B cell (primary cell): ENCODE measurements around the gene PCGF2. TPM values are rescaled to one million over a fixed set of nuclear protein-coding genes. Genes with fewer than 3 reads are reported as not detected.

ENCODE experiments used
- ATAC-seq: fragments of 200-7000 bp; cut with Tn5 transposase; one replicate; pipeline ENCODE4 v1.10.0; 2021; ENCODE audit warnings: low read depth, mild to moderate bottlenecking, moderate number of reproducible peaks, moderate library complexity
- CTCF ChIA-PET: fragments of 350-600 bp; sonication (Branson Sonifier 250); formaldehyde crosslinking; loops from one replicate; lab custom pipeline; 2021; ENCODE audit warnings: antibody characterized with exemption, inconsistent platforms; lab: Charles Lee
- POLR2A ChIA-PET: fragments of 350-600 bp; sonication (Branson Sonifier 250); formaldehyde crosslinking; loops from one replicate; lab custom pipeline; 2021; ENCODE audit warnings: antibody characterized with exemption; lab: Charles Lee
- DNase-seq: peaks from one replicate; pipeline ENCODE4 v3.0.0; 2013
- H2AFZ ChIP-seq: 2 replicates; pipeline ENCODE4 v1.6.1; 2012; ENCODE audit warnings: mild to moderate bottlenecking, low read depth, low read length; ENCODE audit not compliant: insufficient read depth, poor library complexity, severe bottlenecking
- H3K27ac ChIP-seq, 2 donors: 1 replicate in 1 of 2; 2 replicates in 1 of 2; pipeline ENCODE4 v1.5.1; 2012 to 2013; ENCODE audit warnings: low read length in 2 of 2, mild to moderate bottlenecking in 2 of 2, moderate library complexity in 1 of 2
- H3K27me3 ChIP-seq, 4 experiments: fragments of 200-600 bp in 1 of 4; sonication (generic) in 1 of 4; replicated peaks in 1 of 4; 1 replicate in 2 of 4; 2 replicates in 2 of 4; pipeline versions ENCODE4 v1.6.1 to v1.7.0; 2013 to 2016; ENCODE audit warnings: low read length in 3 of 4, mild to moderate bottlenecking in 2 of 4, mixed read lengths in 1 of 4, moderate library complexity in 1 of 4; ENCODE audit not compliant: insufficient read depth in 4 of 4, control insufficient read depth in 3 of 4; ENCODE audit errors: control extremely low read depth in 1 of 4
- H3K36me3 ChIP-seq, 2 experiments: replicated peaks in 1 of 2; 1 replicate in 1 of 2; 2 replicates in 1 of 2; pipeline versions ENCODE4 v1.6.1 to v1.7.1; 2013; ENCODE audit warnings: low read length in 1 of 2; ENCODE audit not compliant: insufficient read depth in 2 of 2, control insufficient read depth in 1 of 2; ENCODE audit errors: control extremely low read depth in 1 of 2, extremely low read depth in 1 of 2
- H3K4me1 ChIP-seq, 2 donors: fragments of 200-600 bp in 1 of 2; sonication (generic) in 1 of 2; 1 replicate in 1 of 2; 2 replicates in 1 of 2; pipeline versions ENCODE4 v1.5.1 to v1.6.1; 2013 to 2017; ENCODE audit warnings: low read length in 2 of 2; ENCODE audit not compliant: control insufficient read depth in 2 of 2, insufficient read depth in 2 of 2
- H3K4me2 ChIP-seq: replicated peaks from 2 replicates; pipeline ENCODE3; 2012; ENCODE audit warnings: mild to moderate bottlenecking, low read depth, low read length; ENCODE audit not compliant: poor library complexity, severe bottlenecking
- H3K4me3 ChIP-seq, 5 experiments: fragments of 200-600 bp in 1 of 5; sonication (generic) in 1 of 5; 1 replicate in 3 of 5; 2 replicates in 2 of 5; pipeline versions ENCODE4 v1.5.1 to v1.7.0; 2011 to 2016; ENCODE audit warnings: low read length in 4 of 5, mild to moderate bottlenecking in 4 of 5, low read depth in 2 of 5, control low read depth in 1 of 5, moderate library complexity in 1 of 5; ENCODE audit not compliant: insufficient read depth in 1 of 5; ENCODE audit errors: control extremely low read depth in 1 of 5, extremely low read depth in 1 of 5
- H3K79me2 ChIP-seq: fragments of 200-600 bp; sonication (generic); one replicate; pipeline ENCODE4 v1.6.0; 2016; ENCODE audit warnings: low read length; ENCODE audit not compliant: control insufficient read depth, insufficient read depth
- H3K9ac ChIP-seq: fragments of 200-600 bp; sonication (generic); 2 replicates; pipeline ENCODE4 v1.6.1; 2017; ENCODE audit warnings: mild to moderate bottlenecking, low read length, moderate library complexity
- H3K9me3 ChIP-seq, 3 donors: one replicate each; pipeline versions ENCODE4 v1.6.1 to v1.7.1; 2013; ENCODE audit warnings: low read length in 2 of 3; ENCODE audit not compliant: control insufficient read depth in 2 of 3, insufficient read depth in 1 of 3; ENCODE audit errors: control extremely low read depth in 1 of 3
- H4K20me1 ChIP-seq: 2 replicates; pipeline ENCODE4 v1.6.0; 2012; ENCODE audit warnings: mild to moderate bottlenecking, low read length; ENCODE audit not compliant: insufficient read depth, control insufficient read depth, poor library complexity, severe bottlenecking
- H3K27ac Mint-ChIP-seq: one replicate; pipeline ENCODE4 v1.8.0; 2021; ENCODE audit warnings: mixed read lengths
- H3K27me3 Mint-ChIP-seq: one replicate; pipeline ENCODE4 v1.8.0; 2021; ENCODE audit warnings: mixed read lengths
- H3K4me1 Mint-ChIP-seq: one replicate; pipeline ENCODE4 v1.8.0; 2021; ENCODE audit warnings: mixed read lengths
- H3K4me3 Mint-ChIP-seq: one replicate; pipeline ENCODE4 v1.8.0; 2021; ENCODE audit warnings: mixed read lengths
- H3K9me3 Mint-ChIP-seq: one replicate; pipeline ENCODE4 v1.8.0; 2022; ENCODE audit warnings: mixed read lengths; ENCODE audit not compliant: insufficient read depth
- EZH2 ChIP-seq: IDR thresholded peaks from 2 replicates; pipeline ENCODE4 v1.6.1; 2012; ENCODE audit warnings: borderline replicate concordance, low read depth, mild to moderate bottlenecking, moderate library complexity, low read length; ENCODE audit not compliant: insufficient read depth, poor library complexity, severe bottlenecking
- WGBS: methylation state at CpG from one replicate; pipeline ENCODE4 v1.1.5; 2013; ENCODE audit warnings: missing lambda C conversion rate; ENCODE audit not compliant: insufficient coverage; 5-methylcytosine and 5-hydroxymethylcytosine counted together
- intact Hi-C: fragments of 100-400 bp; cut with micrococcal nuclease; formaldehyde crosslinking; loops from one replicate; pipeline ENCODE4 v1.10.0; 2022
- polyA plus RNA-seq: library from polyadenylated mRNA; depleted of rRNA; stranded (reverse); fragments of >200 nt; gene quantifications from 2 replicates; pipeline ENCODE4 v1.2.3, GENCODE V29; 2012
- total RNA-seq, 2 donors: library from RNA; stranded (reverse); fragments of 120-200 nt in 1 of 2; gene quantifications; 1 replicate in 1 of 2; 2 replicates in 1 of 2; pipeline versions ENCODE4 v1.2.3 to v1.2.4, GENCODE V29; 2013 to 2022
- TF ChIP-seq, protein P1 (sequence below): fragments of 200-600 bp; IDR thresholded peaks from one replicate; pipeline ENCODE4 v1.8.0; 2022; ENCODE audit warnings: antibody characterized with exemption, mild to moderate bottlenecking

PCGF2 gene
- total and polyA plus RNA-seq, 2 donors (not counting 1 experiment from before 2014, with no cell fraction given) = 0.04 TPM; not detected in 1

GRCh38 chr17:38741921-38742410 lies 6.2 kb downstream of the PCGF2 start:
- intact Hi-C loops = no loop called here
- ATAC-seq = no peak
- Histone ChIP-seq H3K27ac (no peak overlapping the region), H2AFZ (no peak overlapping the region), H3K9me3 (no peaks in the 10 kb centered on the region), H3K4me3 (no peak overlapping the region), H3K4me2 (no peak overlapping the region), H3K9ac (no peak overlapping the region), H3K4me1 (peaks cover 15 to 17% of the 10 kb centered on the region in 2 donors), H3K27me3 (peaks cover 0 to 18% (median 0%) of the 10 kb centered on the region in 4 experiments), H3K36me3 (no peaks in the 10 kb centered on the region), H3K79me2 (peaks cover 4% of the 10 kb centered on the region), H4K20me1 (no peaks in the 10 kb centered on the region)
- Mint-ChIP-seq H3K4me3 (no peak overlapping the region), H3K27ac (no peak overlapping the region), H3K9me3 (no peaks in the 10 kb centered on the region), H3K27me3 (peaks cover 18% of the 10 kb centered on the region), H3K4me1 (peaks cover 15% of the 10 kb centered on the region)
- ChIA-PET POLR2A (no interaction called here), CTCF (no interaction called here)
- TF ChIP-seq EZH2 = no peak
- TF ChIP-seq, protein P1, sequence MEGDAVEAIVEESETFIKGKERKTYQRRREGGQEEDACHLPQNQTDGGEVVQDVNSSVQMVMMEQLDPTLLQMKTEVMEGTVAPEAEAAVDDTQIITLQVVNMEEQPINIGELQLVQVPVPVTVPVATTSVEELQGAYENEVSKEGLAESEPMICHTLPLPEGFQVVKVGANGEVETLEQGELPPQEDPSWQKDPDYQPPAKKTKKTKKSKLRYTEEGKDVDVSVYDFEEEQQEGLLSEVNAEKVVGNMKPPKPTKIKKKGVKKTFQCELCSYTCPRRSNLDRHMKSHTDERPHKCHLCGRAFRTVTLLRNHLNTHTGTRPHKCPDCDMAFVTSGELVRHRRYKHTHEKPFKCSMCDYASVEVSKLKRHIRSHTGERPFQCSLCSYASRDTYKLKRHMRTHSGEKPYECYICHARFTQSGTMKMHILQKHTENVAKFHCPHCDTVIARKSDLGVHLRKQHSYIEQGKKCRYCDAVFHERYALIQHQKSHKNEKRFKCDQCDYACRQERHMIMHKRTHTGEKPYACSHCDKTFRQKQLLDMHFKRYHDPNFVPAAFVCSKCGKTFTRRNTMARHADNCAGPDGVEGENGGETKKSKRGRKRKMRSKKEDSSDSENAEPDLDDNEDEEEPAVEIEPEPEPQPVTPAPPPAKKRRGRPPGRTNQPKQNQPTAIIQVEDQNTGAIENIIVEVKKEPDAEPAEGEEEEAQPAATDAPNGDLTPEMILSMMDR = no peak
- DNase-seq = no peak
- whole genome bisulfite sequencing = 86% methylated on average over 7 of the region's 7 CpGs

DNA sequence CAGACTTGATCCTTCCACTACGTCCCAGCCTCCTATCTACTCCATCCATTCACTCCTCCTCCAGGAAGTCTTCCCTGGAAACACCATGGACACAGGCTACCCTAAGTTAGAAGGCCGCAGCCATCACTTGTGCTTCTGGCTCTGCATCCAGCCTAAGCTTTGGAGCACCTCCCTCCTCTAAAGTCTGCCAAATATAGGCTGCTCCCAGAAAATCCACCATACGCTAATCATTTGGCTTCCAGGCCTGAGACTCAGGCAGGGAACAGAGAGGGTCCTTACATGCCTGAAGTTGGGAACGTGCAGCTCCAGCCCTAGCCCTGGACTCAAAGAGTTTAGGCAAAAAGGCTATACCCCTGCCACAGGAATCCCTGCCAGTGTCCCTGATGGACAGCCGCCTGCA lies 6.7 kb downstream of the PCGF2 start:
- H3K9me3 Mint-ChIP-seq = no peaks in the 10 kb centered on the region
- ChIA-PET POLR2A (no interaction called here), CTCF (no interaction called here)
- Histone ChIP-seq H3K27ac (no peak overlapping the region), H3K9ac (no peak overlapping the region), H3K79me2 (peaks cover 4% of the 10 kb centered on the region), H3K4me1 (peaks cover 10 to 12% of the 10 kb centered on the region in 2 donors), H3K9me3 (no peaks in the 10 kb centered on the region), H4K20me1 (no peaks in the 10 kb centered on the region), H3K27me3 (peaks cover 0 to 13% (median 0%) of the 10 kb centered on the region in 4 experiments), H3K36me3 (no peaks in the 10 kb centered on the region), H3K4me3 (no peak overlapping the region), H3K4me2 (no peak overlapping the region), H2AFZ (no peak overlapping the region)
- peaks cover 10% of the 10 kb centered on the region for H3K4me1 Mint-ChIP-seq
- no peak overlapping the region for H3K4me3 Mint-ChIP-seq
- DNase-seq (no peak), ATAC-seq (no peak)
- H3K27ac Mint-ChIP-seq = no peak overlapping the region
- peaks cover 13% of the 10 kb centered on the region for H3K27me3 Mint-ChIP-seq
- WGBS = 94% methylated on average over 5 of the region's 5 CpGs
- TF ChIP-seq, protein P1 = no peak
- TF ChIP-seq EZH2 = no peak
- intact Hi-C loops = no loop called here
